ENCODE data around the gene TH. TPM values are rescaled to one million over a fixed set of nuclear protein-coding genes. Genes with fewer than 3 reads are reported as not detected.
A peak's percentile ranks its signal among the peaks of the same experiment; 100 is the strongest.

TH gene
- polyA plus RNA-seq, 1 donor from 2014 or later: 3.6 TPM

DNA sequence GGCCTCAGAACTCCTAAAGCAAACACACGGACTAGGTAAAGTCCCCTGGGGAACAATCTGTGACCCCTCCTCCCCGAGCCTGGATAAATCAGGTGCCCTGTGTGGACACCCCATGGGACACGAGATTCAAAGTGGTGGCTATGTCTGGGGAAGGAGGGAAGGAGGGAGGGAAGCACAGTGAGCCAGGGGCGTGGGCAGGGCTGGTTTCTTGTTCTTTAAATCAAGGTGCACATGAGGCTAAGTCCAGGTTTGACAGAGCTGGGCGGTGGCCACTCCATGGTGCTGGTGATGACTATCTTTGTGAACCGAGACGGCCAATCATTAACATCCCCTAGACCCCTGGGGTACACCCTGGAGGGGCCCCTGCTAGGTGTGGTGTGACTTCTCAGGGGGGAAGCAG is 20.3 kb upstream of the TH start:
- Histone ChIP-seq H3K4me3 (ENCODE audit: low read length) (no peak overlapping the region), H3K27ac (ENCODE audit: low read length) (peak overlapping the region; percentile 73), H3K9me2 (ENCODE audit: insufficient read depth, low read length) (no peaks in the 10 kb centered on the region), H4K20me1 (ENCODE audit: insufficient read depth) (no peaks in the 10 kb centered on the region), H3K36me3 (ENCODE audit: insufficient read depth, low read length) (no peaks in the 10 kb centered on the region), H3K27me3 (ENCODE audit: insufficient read depth, low read depth, low read length) (no peaks in the 10 kb centered on the region), H3F3A (ENCODE audit: insufficient read depth, low read length, poor library complexity, severe bottlenecking) (no peaks in the 10 kb centered on the region), H3K4me2 (ENCODE audit: low read length) (no peak overlapping the region), H3K79me2 (replicated peaks; ENCODE audit: insufficient read depth, low read length) (no peaks in the 10 kb centered on the region), H3K9ac (ENCODE audit: low read length) (no peak overlapping the region), H3K9me3 (ENCODE audit: low read length) (no peaks in the 10 kb centered on the region), H2AFZ (ENCODE audit: low read depth, low read length) (no peak overlapping the region)
- TF ChIP-seq TAF1 (IDR thresholded peaks at IDR 0.05; ENCODE audit: low read depth): no peak
- TF ChIP-seq POLR2AphosphoS5 (IDR thresholded peaks at IDR 0.05): no peak
- TF ChIP-seq, protein P1, sequence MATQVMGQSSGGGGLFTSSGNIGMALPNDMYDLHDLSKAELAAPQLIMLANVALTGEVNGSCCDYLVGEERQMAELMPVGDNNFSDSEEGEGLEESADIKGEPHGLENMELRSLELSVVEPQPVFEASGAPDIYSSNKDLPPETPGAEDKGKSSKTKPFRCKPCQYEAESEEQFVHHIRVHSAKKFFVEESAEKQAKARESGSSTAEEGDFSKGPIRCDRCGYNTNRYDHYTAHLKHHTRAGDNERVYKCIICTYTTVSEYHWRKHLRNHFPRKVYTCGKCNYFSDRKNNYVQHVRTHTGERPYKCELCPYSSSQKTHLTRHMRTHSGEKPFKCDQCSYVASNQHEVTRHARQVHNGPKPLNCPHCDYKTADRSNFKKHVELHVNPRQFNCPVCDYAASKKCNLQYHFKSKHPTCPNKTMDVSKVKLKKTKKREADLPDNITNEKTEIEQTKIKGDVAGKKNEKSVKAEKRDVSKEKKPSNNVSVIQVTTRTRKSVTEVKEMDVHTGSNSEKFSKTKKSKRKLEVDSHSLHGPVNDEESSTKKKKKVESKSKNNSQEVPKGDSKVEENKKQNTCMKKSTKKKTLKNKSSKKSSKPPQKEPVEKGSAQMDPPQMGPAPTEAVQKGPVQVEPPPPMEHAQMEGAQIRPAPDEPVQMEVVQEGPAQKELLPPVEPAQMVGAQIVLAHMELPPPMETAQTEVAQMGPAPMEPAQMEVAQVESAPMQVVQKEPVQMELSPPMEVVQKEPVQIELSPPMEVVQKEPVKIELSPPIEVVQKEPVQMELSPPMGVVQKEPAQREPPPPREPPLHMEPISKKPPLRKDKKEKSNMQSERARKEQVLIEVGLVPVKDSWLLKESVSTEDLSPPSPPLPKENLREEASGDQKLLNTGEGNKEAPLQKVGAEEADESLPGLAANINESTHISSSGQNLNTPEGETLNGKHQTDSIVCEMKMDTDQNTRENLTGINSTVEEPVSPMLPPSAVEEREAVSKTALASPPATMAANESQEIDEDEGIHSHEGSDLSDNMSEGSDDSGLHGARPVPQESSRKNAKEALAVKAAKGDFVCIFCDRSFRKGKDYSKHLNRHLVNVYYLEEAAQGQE (IDR thresholded peaks at IDR 0.05; ENCODE audit: borderline replicate concordance): no peak

DNA sequence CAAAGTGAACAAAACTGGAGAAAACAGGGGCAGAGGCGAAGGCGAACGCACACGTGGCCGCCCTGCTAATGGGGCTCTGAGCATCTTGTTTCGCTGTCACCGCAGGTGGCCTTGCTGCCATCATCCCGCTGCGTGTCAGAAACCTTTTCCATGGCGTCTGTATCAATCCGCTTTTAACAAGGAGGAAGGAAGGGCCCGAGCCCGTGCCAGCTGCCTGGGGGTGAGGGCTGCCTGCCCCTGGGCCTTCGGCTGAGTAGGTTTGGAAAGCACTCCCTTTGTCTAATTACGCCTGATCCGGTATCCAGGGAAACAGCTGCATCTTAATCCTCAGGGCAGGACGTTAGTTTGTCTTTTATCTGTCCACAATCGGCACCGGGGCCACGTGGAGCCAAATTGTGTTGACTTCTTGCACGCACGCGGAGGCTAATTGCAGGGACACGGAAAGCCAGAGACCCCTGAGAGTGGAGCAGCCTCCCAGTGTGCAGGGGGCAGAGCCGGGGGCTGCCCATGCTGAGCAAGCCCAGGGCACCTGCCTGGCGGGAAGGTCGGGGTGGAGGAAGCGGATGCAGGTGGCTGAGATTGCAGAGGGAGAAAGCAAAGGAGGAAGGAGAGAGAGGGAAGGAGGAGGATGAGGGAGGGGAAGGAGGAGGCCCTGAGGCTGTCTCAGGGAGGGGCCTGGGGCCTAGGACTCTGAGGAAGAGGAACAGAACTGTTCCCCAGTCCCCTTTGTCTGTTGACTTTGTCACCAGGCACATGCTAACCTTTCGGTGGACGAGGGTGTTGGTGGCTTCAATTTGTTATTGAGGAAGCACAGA is 19.2 kb upstream of the TH start:
- no peaks in the 10 kb centered on the region for H3K36me3 ChIP-seq (ENCODE audit: insufficient read depth, low read length)
- no peaks in the 10 kb centered on the region for H3K79me2 ChIP-seq (replicated peaks; ENCODE audit: insufficient read depth, low read length)
- no peaks in the 10 kb centered on the region for H3K9me2 ChIP-seq (ENCODE audit: insufficient read depth, low read length)
- H3K4me2 ChIP-seq (ENCODE audit: low read length): peak overlapping the region; percentile 2
- peak overlapping the region; percentile 52 for H2AFZ ChIP-seq (ENCODE audit: low read depth, low read length)
- peak overlapping the region; percentile 73 for H3K27ac ChIP-seq (ENCODE audit: low read length)
- H3K9me3 ChIP-seq (ENCODE audit: low read length): no peaks in the 10 kb centered on the region
- H3F3A ChIP-seq (ENCODE audit: insufficient read depth, low read length, poor library complexity, severe bottlenecking): no peaks in the 10 kb centered on the region
- peak overlapping the region; percentile 59 for H3K9ac ChIP-seq (ENCODE audit: low read length)
- no peak for TF ChIP-seq RAD21 (conservative IDR thresholded peaks at IDR 0.05)
- TF ChIP-seq, protein P1 (IDR thresholded peaks at IDR 0.05; ENCODE audit: borderline replicate concordance): no peak
- TF ChIP-seq SMC3 (conservative IDR thresholded peaks at IDR 0.05; ENCODE audit: poor library complexity): no peak
- no peak for TF ChIP-seq CTCF (IDR thresholded peaks at IDR 0.05; ENCODE audit: poor library complexity, severe bottlenecking)
- peak; percentile 78 for TF ChIP-seq POLR2AphosphoS5 (IDR thresholded peaks at IDR 0.05)
- TF ChIP-seq EZH2 (IDR thresholded peaks at IDR 0.05; ENCODE audit: borderline replicate concordance, insufficient read depth, low read length, poor library complexity, severe bottlenecking): no peak
- peak; percentile 65 for TF ChIP-seq MXI1 (conservative IDR thresholded peaks at IDR 0.05; ENCODE audit: poor library complexity, severe bottlenecking)
- TF ChIP-seq TAF1 (IDR thresholded peaks at IDR 0.05; ENCODE audit: low read depth): peak; percentile 35
- TF ChIP-seq EP300 (conservative IDR thresholded peaks at IDR 0.05; ENCODE audit: poor library complexity, severe bottlenecking): peak; percentile 56
- H3K27me3 ChIP-seq (ENCODE audit: insufficient read depth, low read depth, low read length): no peaks in the 10 kb centered on the region
- peak overlapping the region; percentile 39 for H3K4me3 ChIP-seq (ENCODE audit: low read length)
- H4K20me1 ChIP-seq (ENCODE audit: insufficient read depth): no peaks in the 10 kb centered on the region
